22Rv1 (cell line): Measurements from ENCODE around the gene FOXS1.

Source experiments
- CTCF ChIP-seq: fragments of 450-650 bp; IDR thresholded peaks from 2 replicates; pipeline ENCODE4 v1.5.1; 2017; ENCODE audit warnings: mild to moderate bottlenecking
- ZFX ChIP-seq: fragments of 450-650 bp; IDR thresholded peaks from 2 replicates; pipeline ENCODE4 v1.6.1; 2017; ENCODE audit warnings: antibody characterized with exemption, borderline replicate concordance

- TF ChIP-seq CTCF, result no peak
- no peak for TF ChIP-seq ZFX
Observed at GRCh38 chr20:31809661-31810060, 35.7 kb downstream of the FOXS1 start.
